Neural cell (in vitro differentiated cells): ENCODE results near the gene DLG5.

Source experiments
- CTCF ChIP-seq: fragments of 450-650 bp; IDR thresholded peaks from 2 replicates; pipeline ENCODE4 v1.5.1; 2014; ENCODE audit warnings: antibody characterized with exemption, mild to moderate bottlenecking, moderate library complexity; ENCODE audit not compliant: poor library complexity, severe bottlenecking
- TF ChIP-seq, protein P1 (sequence below): IDR thresholded peaks from 2 replicates; pipeline ENCODE4 v1.6.1; 2012; ENCODE audit warnings: borderline replicate concordance

GRCh38 chr10:77746047-77746707, 180.4 kb downstream of the DLG5 start:
- TF ChIP-seq, protein P1, sequence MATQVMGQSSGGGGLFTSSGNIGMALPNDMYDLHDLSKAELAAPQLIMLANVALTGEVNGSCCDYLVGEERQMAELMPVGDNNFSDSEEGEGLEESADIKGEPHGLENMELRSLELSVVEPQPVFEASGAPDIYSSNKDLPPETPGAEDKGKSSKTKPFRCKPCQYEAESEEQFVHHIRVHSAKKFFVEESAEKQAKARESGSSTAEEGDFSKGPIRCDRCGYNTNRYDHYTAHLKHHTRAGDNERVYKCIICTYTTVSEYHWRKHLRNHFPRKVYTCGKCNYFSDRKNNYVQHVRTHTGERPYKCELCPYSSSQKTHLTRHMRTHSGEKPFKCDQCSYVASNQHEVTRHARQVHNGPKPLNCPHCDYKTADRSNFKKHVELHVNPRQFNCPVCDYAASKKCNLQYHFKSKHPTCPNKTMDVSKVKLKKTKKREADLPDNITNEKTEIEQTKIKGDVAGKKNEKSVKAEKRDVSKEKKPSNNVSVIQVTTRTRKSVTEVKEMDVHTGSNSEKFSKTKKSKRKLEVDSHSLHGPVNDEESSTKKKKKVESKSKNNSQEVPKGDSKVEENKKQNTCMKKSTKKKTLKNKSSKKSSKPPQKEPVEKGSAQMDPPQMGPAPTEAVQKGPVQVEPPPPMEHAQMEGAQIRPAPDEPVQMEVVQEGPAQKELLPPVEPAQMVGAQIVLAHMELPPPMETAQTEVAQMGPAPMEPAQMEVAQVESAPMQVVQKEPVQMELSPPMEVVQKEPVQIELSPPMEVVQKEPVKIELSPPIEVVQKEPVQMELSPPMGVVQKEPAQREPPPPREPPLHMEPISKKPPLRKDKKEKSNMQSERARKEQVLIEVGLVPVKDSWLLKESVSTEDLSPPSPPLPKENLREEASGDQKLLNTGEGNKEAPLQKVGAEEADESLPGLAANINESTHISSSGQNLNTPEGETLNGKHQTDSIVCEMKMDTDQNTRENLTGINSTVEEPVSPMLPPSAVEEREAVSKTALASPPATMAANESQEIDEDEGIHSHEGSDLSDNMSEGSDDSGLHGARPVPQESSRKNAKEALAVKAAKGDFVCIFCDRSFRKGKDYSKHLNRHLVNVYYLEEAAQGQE = no peak
- no peak for TF ChIP-seq CTCF
